Activated CD8-positive, alpha-beta T cell treated with anti-CD3 and anti-CD28 coated beads, Interleukin-2, amount 10 ng/mL, durations not matched to agents 7 days and 5 days (primary cell): Measurements from ENCODE around the gene YTHDC1. TPM values are rescaled to one million over a fixed set of nuclear protein-coding genes. Genes with fewer than 3 reads are reported as not detected.
"Not testable (repeated sequence)": the region's sequence is repeated elsewhere in the genome, so short reads cannot be mapped to it uniquely, and the experiment has no call there.

Experiments
- ATAC-seq: fragments of 150-1000 bp; cut with Tn5 transposase; one replicate; pipeline ENCODE4 v1.10.0; 2021; ENCODE audit warnings: moderate library complexity
- CTCF ChIA-PET: fragments of 350-600 bp; sonication (Branson Sonifier 250); formaldehyde crosslinking; loops from one replicate; lab custom pipeline; 2021; ENCODE audit warnings: antibody characterized with exemption; lab: Charles Lee
- POLR2A ChIA-PET: fragments of 350-600 bp; sonication (Branson Sonifier 250); formaldehyde crosslinking; loops from one replicate; lab custom pipeline; 2021; ENCODE audit warnings: antibody characterized with exemption; lab: Charles Lee
- DNase-seq: peaks from one replicate; pipeline ENCODE4 v3.0.0-alpha.2; 2020
- H3K27ac Mint-ChIP-seq: one replicate; pipeline ENCODE4 v1.8.0; 2021; ENCODE audit warnings: mild to moderate bottlenecking, mixed read lengths
- H3K27me3 Mint-ChIP-seq: one replicate; pipeline ENCODE4 v1.8.0; 2021; ENCODE audit warnings: low read depth, mixed read lengths
- H3K36me3 Mint-ChIP-seq: one replicate; pipeline ENCODE4 v1.8.0; 2021; ENCODE audit warnings: low read depth, mixed read lengths
- H3K4me1 Mint-ChIP-seq: one replicate; pipeline ENCODE4 v1.8.0; 2021; ENCODE audit warnings: low read depth, mixed read lengths
- H3K4me3 Mint-ChIP-seq: one replicate; pipeline ENCODE4 v1.8.0; 2021; ENCODE audit warnings: mild to moderate bottlenecking, mixed read lengths
- H3K9me3 Mint-ChIP-seq: one replicate; pipeline ENCODE4 v1.8.0; 2022; ENCODE audit warnings: mixed read lengths; ENCODE audit not compliant: insufficient read depth
- total RNA-seq, 2 experiments: library from RNA; stranded (reverse); gene quantifications; one replicate each; pipeline ENCODE4 v1.2.3, GENCODE V29; 2021

Gene YTHDC1
- total RNA-seq, 2 experiments from 2014 or later: 69.3 to 70.3 TPM

GRCh38 chr4:68287704-68288392 is 62.0 kb downstream of the YTHDC1 start:
- POLR2A ChIA-PET: no interaction called here
- Mint-ChIP-seq H3K4me3 (no peak overlapping the region), H3K4me1 (no peaks in the 10 kb centered on the region), H3K27me3 (peaks cover 9% of the 10 kb centered on the region), H3K36me3 (no peaks in the 10 kb centered on the region), H3K27ac (no peak overlapping the region), H3K9me3 (no peaks in the 10 kb centered on the region)
- CTCF ChIA-PET: no interaction called here
- ATAC-seq: no peak
- DNase-seq: no peak

GRCh38 chr4:68283714-68284113 is 66.2 kb downstream of the YTHDC1 start:
- ATAC-seq (no peak), DNase-seq (no peak)
- Mint-ChIP-seq H3K9me3 (no peaks in the 10 kb centered on the region), H3K27ac (no peak overlapping the region), H3K4me3 (no peak overlapping the region), H3K4me1 (no peaks in the 10 kb centered on the region), H3K36me3 (no peaks in the 10 kb centered on the region), H3K27me3 (peaks cover 7% of the 10 kb centered on the region)
- CTCF ChIA-PET: no interaction called here
- POLR2A ChIA-PET: no interaction called here

- H3K9me3 Mint-ChIP-seq: no peaks in the 10 kb centered on the region
- no peak overlapping the region for H3K4me3 Mint-ChIP-seq
- ATAC-seq: no peak
- no peaks in the 10 kb centered on the region for H3K4me1 Mint-ChIP-seq
- no peak overlapping the region for H3K27ac Mint-ChIP-seq
- peaks cover 5% of the 10 kb centered on the region for H3K27me3 Mint-ChIP-seq
- ChIA-PET CTCF (no interaction called here), POLR2A (no interaction called here)
- no peak for DNase-seq
- H3K36me3 Mint-ChIP-seq: no peaks in the 10 kb centered on the region
Observed at GRCh38 chr4:68283095-68283494, 66.8 kb downstream of the YTHDC1 start.

GRCh38 chr4:68281796-68282740 is 67.8 kb downstream of the YTHDC1 start:
- POLR2A ChIA-PET, H3K9me3 Mint-ChIP-seq, H3K4me1 Mint-ChIP-seq, H3K27me3 Mint-ChIP-seq, H3K27ac Mint-ChIP-seq, H3K4me3 Mint-ChIP-seq, H3K36me3 Mint-ChIP-seq, ATAC-seq, CTCF ChIA-PET, DNase-seq: not testable (repeated sequence)

- DNase-seq: no peak
- no peak overlapping the region for H3K27ac Mint-ChIP-seq
- no peaks in the 10 kb centered on the region for H3K9me3 Mint-ChIP-seq
- H3K4me3 Mint-ChIP-seq: no peak overlapping the region
- H3K27me3 Mint-ChIP-seq: peaks cover 8% of the 10 kb centered on the region
- H3K36me3 Mint-ChIP-seq: no peaks in the 10 kb centered on the region
- no peaks in the 10 kb centered on the region for H3K4me1 Mint-ChIP-seq
- POLR2A ChIA-PET: no interaction called here
- CTCF ChIA-PET: no interaction called here
- no peak for ATAC-seq
Observed at GRCh38 chr4:68278029-68278428, 71.9 kb downstream of the YTHDC1 start.

GRCh38 chr4:68277627-68278026 is 72.3 kb downstream of the YTHDC1 start:
- Mint-ChIP-seq H3K27ac (no peak overlapping the region), H3K36me3 (no peaks in the 10 kb centered on the region), H3K9me3 (no peaks in the 10 kb centered on the region), H3K4me1 (no peaks in the 10 kb centered on the region), H3K27me3 (peaks cover 10% of the 10 kb centered on the region), H3K4me3 (no peak overlapping the region)
- DNase-seq: no peak
- POLR2A ChIA-PET: no interaction called here
- CTCF ChIA-PET: no interaction called here
- ATAC-seq: no peak

GRCh38 chr4:68272860-68273259 is 77.0 kb downstream of the YTHDC1 start:
- peaks cover 6% of the 10 kb centered on the region for H3K4me1 Mint-ChIP-seq
- no peak for DNase-seq
- POLR2A ChIA-PET: no interaction called here
- no peak overlapping the region for H3K27ac Mint-ChIP-seq
- H3K27me3 Mint-ChIP-seq: peaks cover 13% of the 10 kb centered on the region
- no peaks in the 10 kb centered on the region for H3K36me3 Mint-ChIP-seq
- CTCF ChIA-PET: interaction anchor here (1.2 to 2.5 kb wide), 2 partner anchors 28 to 103 kb away, joined by 4 to 63 read pairs; no protein-coding TSS in a partner anchor
- ATAC-seq: no peak
- no peak overlapping the region for H3K4me3 Mint-ChIP-seq
- H3K9me3 Mint-ChIP-seq: no peaks in the 10 kb centered on the region

GRCh38 chr4:68272380-68272779 is 77.5 kb downstream of the YTHDC1 start:
- Mint-ChIP-seq H3K27ac (no peak overlapping the region), H3K4me1 (peaks cover 9% of the 10 kb centered on the region), H3K27me3 (peaks cover 13% of the 10 kb centered on the region), H3K36me3 (no peaks in the 10 kb centered on the region), H3K4me3 (peak overlapping the region; percentile 10), H3K9me3 (no peaks in the 10 kb centered on the region)
- DNase-seq (no peak), ATAC-seq (peak; percentile 27)
- ChIA-PET CTCF (interaction anchor here (0.7 to 2.5 kb wide), 12 partner anchors 9 to 226 kb away, joined by 3 to 63 read pairs (median 4); no protein-coding TSS in a partner anchor), POLR2A (no interaction called here)

GRCh38 chr4:68271851-68272357 is 78.0 kb downstream of the YTHDC1 start:
- peaks cover 9% of the 10 kb centered on the region for H3K4me1 Mint-ChIP-seq
- H3K4me3 Mint-ChIP-seq: peak overlapping the region; percentile 10
- ATAC-seq (no peak), DNase-seq (no peak)
- ChIA-PET CTCF (interaction anchor here (0.7 to 2.5 kb wide), 12 partner anchors 9 to 652 kb away, joined by 3 to 63 read pairs (median 4); no protein-coding TSS in a partner anchor), POLR2A (interaction anchor here (0.6 kb wide), 1 partner anchor 13 kb away, joined by 3 read pairs; no protein-coding TSS in a partner anchor)
- H3K27ac Mint-ChIP-seq: no peak overlapping the region
- peaks cover 13% of the 10 kb centered on the region for H3K27me3 Mint-ChIP-seq
- no peaks in the 10 kb centered on the region for H3K9me3 Mint-ChIP-seq
- no peaks in the 10 kb centered on the region for H3K36me3 Mint-ChIP-seq

GRCh38 chr4:68267433-68267944 is 82.4 kb downstream of the YTHDC1 start:
- DNase-seq: no peak
- H3K4me3 Mint-ChIP-seq: no peak overlapping the region
- CTCF ChIA-PET: no interaction called here
- POLR2A ChIA-PET: no interaction called here
- no peaks in the 10 kb centered on the region for H3K9me3 Mint-ChIP-seq
- peaks cover 14% of the 10 kb centered on the region for H3K4me1 Mint-ChIP-seq
- peaks cover 3% of the 10 kb centered on the region for H3K27me3 Mint-ChIP-seq
- ATAC-seq: no peak
- no peaks in the 10 kb centered on the region for H3K36me3 Mint-ChIP-seq
- no peak overlapping the region for H3K27ac Mint-ChIP-seq

GRCh38 chr4:68264875-68265565 is 84.9 kb downstream of the YTHDC1 start:
- H3K27me3 Mint-ChIP-seq: no peaks in the 10 kb centered on the region
- no peaks in the 10 kb centered on the region for H3K36me3 Mint-ChIP-seq
- DNase-seq: no peak
- H3K4me3 Mint-ChIP-seq: no peak overlapping the region
- no peaks in the 10 kb centered on the region for H3K9me3 Mint-ChIP-seq
- ChIA-PET POLR2A (no interaction called here), CTCF (interaction anchor here (1.4 kb wide), 1 partner anchor 110 kb away, joined by 3 read pairs; no protein-coding TSS in a partner anchor)
- H3K4me1 Mint-ChIP-seq: peaks cover 8% of the 10 kb centered on the region
- ATAC-seq: no peak
- no peak overlapping the region for H3K27ac Mint-ChIP-seq
